ENCODE results near the gene OPTC. TPM values are rescaled to one million over a fixed set of nuclear protein-coding genes. Genes with fewer than 3 reads are reported as not detected.

Gene OPTC
- total and polyA plus RNA-seq, 2 of the 13 experiments (the other 11 are each of a cell fraction or from before 2014, with no cell fraction given): not detected

GRCh38 chr1:203488539-203488938 lies 5.4 kb upstream of the OPTC start:
- FAIRE-seq (no peak), ATAC-seq (no peak), DNase-seq (ENCODE audit: low spot score) (no peak)
- in situ Hi-C loops (cut with HindIII; ENCODE audit: extremely low pct_ligation_motif_present, low pct_unique_long_range_greater_than_20kb): loop anchor here (5.0 to 10.0 kb wide), 2 partner anchors 146 to 214 kb away; no protein-coding TSS in a partner anchor
- H3K79me2 ChIP-seq (ENCODE audit: insufficient read depth, low read length): no peaks in the 10 kb centered on the region
- H3K9me3 ChIP-seq (ENCODE audit: low read length): no peaks in the 10 kb centered on the region
- ChIA-PET CTCF (ENCODE audit: low intra/inter-chr PET ratio, low total read pairs) (interaction anchor here (1.2 to 2.0 kb wide), 2 partner anchors 145 to 149 kb away, joined by 3 to 26 read pairs; no protein-coding TSS in a partner anchor), POLR2A (no interaction called here)
- no peak overlapping the region for H3K4me2 ChIP-seq (ENCODE audit: low read depth, low read length)
- WGBS (ENCODE audit: low lambda C conversion rate): 42% methylated on average over 7 of the region's 7 CpGs
- H4K20me1 ChIP-seq (ENCODE audit: insufficient read depth, low read length): no peaks in the 10 kb centered on the region
- H3K4me1 ChIP-seq (ENCODE audit: insufficient read depth, low read length): no peaks in the 10 kb centered on the region
- intact Hi-C loops (cut with micrococcal nuclease; ENCODE audit: unreplicated experiment): loop anchor here (5.0 kb wide), 1 partner anchor 216 kb away; no protein-coding TSS in a partner anchor
- H3K36me3 ChIP-seq (replicated peaks in 1 of 2; ENCODE audit: control insufficient read depth in 1 of 2, insufficient read depth in 2 of 2, low read length in 2 of 2): no peaks in the 10 kb centered on the region
- H3K27me3 ChIP-seq (ENCODE audit: control insufficient read depth in 1 of 2, insufficient read depth in 2 of 2, low read length in 2 of 2): peaks cover 2 to 35% of the 10 kb centered on the region in 2 experiments; a peak in 3 of 5 replicates
- H3K9ac ChIP-seq (ENCODE audit: insufficient read depth, low read depth, low read length): no peak overlapping the region
- no peak overlapping the region for H3K4me3 ChIP-seq (replicated peaks in 1 of 3; ENCODE audit: insufficient read depth in 1 of 3, low read depth in 2 of 3, low read length in 3 of 3)
- no peak overlapping the region for H2AFZ ChIP-seq (ENCODE audit: low read length)
- no TSS peak for BruUV-seq (replicated peaks)
- TF ChIP-seq MEIS1 (CRISPR knock-in tag; IDR thresholded peaks at IDR 0.05; ENCODE audit: borderline replicate concordance) (no peak), GATAD2A (CRISPR knock-in tag; IDR thresholded peaks at IDR 0.05) (no peak), YY1 (IDR thresholded peaks at IDR 0.05; ENCODE audit: insufficient read depth, insufficient replicate concordance, low read depth, low read length) (no peak), SYNCRIP (IDR thresholded peaks at IDR 0.05; ENCODE audit: insufficient read depth, low read depth, low read length) (no peak), TCF7L2 (IDR thresholded peaks at IDR 0.05; ENCODE audit: low read depth, low read length) (no peak), ZBTB37 (CRISPR knock-in tag; IDR thresholded peaks at IDR 0.05) (no peak), HHEX (CRISPR knock-in tag; IDR thresholded peaks at IDR 0.05) (no peak), NFE2 (CRISPR knock-in tag; IDR thresholded peaks at IDR 0.05) (no peak), U2AF2 (IDR thresholded peaks at IDR 0.05; ENCODE audit: low read depth, low read length) (no peak), KAT8 (CRISPR knock-in tag; IDR thresholded peaks at IDR 0.05) (no peak), MXD4 (CRISPR knock-in tag; IDR thresholded peaks at IDR 0.05) (no peak), HMG20A (CRISPR knock-in tag; IDR thresholded peaks at IDR 0.05; ENCODE audit: borderline replicate concordance) (no peak), ZFYVE20 (CRISPR knock-in tag; IDR thresholded peaks at IDR 0.05; ENCODE audit: borderline replicate concordance, low read depth) (no peak), POLR2AphosphoS2 (IDR thresholded peaks at IDR 0.05; ENCODE audit: low read depth, low read length) (no peak), BCL6 (CRISPR knock-in tag; IDR thresholded peaks at IDR 0.05) (no peak), FOSL1 (CRISPR knock-in tag; IDR thresholded peaks at IDR 0.05; ENCODE audit: borderline replicate concordance) (no peak), ZNF644 (CRISPR knock-in tag; IDR thresholded peaks at IDR 0.05; ENCODE audit: low read depth) (no peak)
- no peak overlapping the region for H3K27ac ChIP-seq (ENCODE audit: extremely low read length, insufficient read depth, low read length)

All from HepG2 (cell line).